Activated B cell treated with CpG ODN at 0.5 μM for 24 hours (primary cell): ENCODE measurements around the gene OR51D1. TPM values are rescaled to one million over a fixed set of nuclear protein-coding genes. Genes with fewer than 3 reads are reported as not detected.

ENCODE experiments used
- ATAC-seq: fragments of 200-7000 bp; cut with Tn5 transposase; one replicate; pipeline ENCODE4 v1.10.0; 2021; ENCODE audit warnings: low read depth, mild to moderate bottlenecking, moderate library complexity
- CTCF ChIA-PET: fragments of 350-600 bp; sonication (Branson Sonifier 250); formaldehyde crosslinking; loops from one replicate; lab custom pipeline; 2021; ENCODE audit warnings: antibody characterized with exemption; lab: Charles Lee
- POLR2A ChIA-PET: fragments of 350-600 bp; sonication (Branson Sonifier 250); formaldehyde crosslinking; loops from one replicate; lab custom pipeline; 2021; ENCODE audit warnings: antibody characterized with exemption; lab: Charles Lee
- DNase-seq: peaks from one replicate; pipeline ENCODE4 v3.0.0; 2022
- H3K27ac Mint-ChIP-seq: one replicate; pipeline ENCODE4 v1.8.0; 2020; ENCODE audit warnings: mixed read lengths
- H3K27me3 Mint-ChIP-seq: one replicate; pipeline ENCODE4 v1.8.0; 2021; ENCODE audit warnings: mixed read lengths
- H3K36me3 Mint-ChIP-seq: one replicate; pipeline ENCODE4 v1.8.0; 2021; ENCODE audit warnings: low read depth, mixed read lengths
- H3K4me1 Mint-ChIP-seq: one replicate; pipeline ENCODE4 v1.8.0; 2021; ENCODE audit warnings: mixed read lengths
- H3K4me3 Mint-ChIP-seq: one replicate; pipeline ENCODE4 v1.8.0; 2020; ENCODE audit warnings: mild to moderate bottlenecking, mixed read lengths
- H3K9me3 Mint-ChIP-seq: one replicate; pipeline ENCODE4 v1.8.0; 2020; ENCODE audit warnings: mixed read lengths
- intact Hi-C: fragments of 100-400 bp; cut with micrococcal nuclease; formaldehyde crosslinking; loops from one replicate; pipeline ENCODE4 v1.15.1; 2024
- total RNA-seq: library from RNA; stranded (reverse); gene quantifications from 2 replicates; pipeline ENCODE4 v1.2.3, GENCODE V29; 2022
- TF ChIP-seq, protein P1 (sequence below): fragments of 200-600 bp; IDR thresholded peaks from one replicate; pipeline ENCODE4 v1.8.0; 2022; ENCODE audit warnings: antibody characterized with exemption, mild to moderate bottlenecking

Gene OR51D1
- total RNA-seq, 1 donor from 2014 or later = not detected

- Mint-ChIP-seq H3K27me3 (peaks cover 2% of the 10 kb centered on the region), H3K36me3 (no peaks in the 10 kb centered on the region), H3K4me3 (no peak overlapping the region), H3K9me3 (no peaks in the 10 kb centered on the region), H3K27ac (no peak overlapping the region), H3K4me1 (no peaks in the 10 kb centered on the region)
- DNase-seq = no peak
- no peak for ATAC-seq
- POLR2A ChIA-PET = no interaction called here
- intact Hi-C loops = loop anchor here (2.0 to 10.0 kb wide), 3 partner anchors 453 to 1715 kb away; partner anchors contain the start of gene OR51M1
- CTCF ChIA-PET = interaction anchor here (0.8 to 2.6 kb wide), 13 partner anchors 9 to 1717 kb away, joined by 3 to 14 read pairs (median 5); partner anchors contain the start of gene TRIM68
- TF ChIP-seq, protein P1, sequence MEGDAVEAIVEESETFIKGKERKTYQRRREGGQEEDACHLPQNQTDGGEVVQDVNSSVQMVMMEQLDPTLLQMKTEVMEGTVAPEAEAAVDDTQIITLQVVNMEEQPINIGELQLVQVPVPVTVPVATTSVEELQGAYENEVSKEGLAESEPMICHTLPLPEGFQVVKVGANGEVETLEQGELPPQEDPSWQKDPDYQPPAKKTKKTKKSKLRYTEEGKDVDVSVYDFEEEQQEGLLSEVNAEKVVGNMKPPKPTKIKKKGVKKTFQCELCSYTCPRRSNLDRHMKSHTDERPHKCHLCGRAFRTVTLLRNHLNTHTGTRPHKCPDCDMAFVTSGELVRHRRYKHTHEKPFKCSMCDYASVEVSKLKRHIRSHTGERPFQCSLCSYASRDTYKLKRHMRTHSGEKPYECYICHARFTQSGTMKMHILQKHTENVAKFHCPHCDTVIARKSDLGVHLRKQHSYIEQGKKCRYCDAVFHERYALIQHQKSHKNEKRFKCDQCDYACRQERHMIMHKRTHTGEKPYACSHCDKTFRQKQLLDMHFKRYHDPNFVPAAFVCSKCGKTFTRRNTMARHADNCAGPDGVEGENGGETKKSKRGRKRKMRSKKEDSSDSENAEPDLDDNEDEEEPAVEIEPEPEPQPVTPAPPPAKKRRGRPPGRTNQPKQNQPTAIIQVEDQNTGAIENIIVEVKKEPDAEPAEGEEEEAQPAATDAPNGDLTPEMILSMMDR = no peak
These were observed 378 bp downstream of the OR51D1 start for GRCh38 chr11:4637662-4638047.

- no peaks in the 10 kb centered on the region for H3K4me1 Mint-ChIP-seq
- no peak overlapping the region for H3K27ac Mint-ChIP-seq
- H3K27me3 Mint-ChIP-seq = peaks cover 7% of the 10 kb centered on the region
- ATAC-seq = no peak
- POLR2A ChIA-PET = no interaction called here
- intact Hi-C loops = loop anchor here (5.0 to 10.0 kb wide), 2 partner anchors 455 to 742 kb away; partner anchors contain the start of gene OR51M1
- no peak for DNase-seq
- TF ChIP-seq, protein P1 = no peak
- CTCF ChIA-PET = no interaction called here
- H3K4me3 Mint-ChIP-seq = no peak overlapping the region
- no peaks in the 10 kb centered on the region for H3K9me3 Mint-ChIP-seq
- H3K36me3 Mint-ChIP-seq = no peaks in the 10 kb centered on the region
These were observed 2.7 kb downstream of the OR51D1 start for GRCh38 chr11:4639931-4640330.

DNA sequence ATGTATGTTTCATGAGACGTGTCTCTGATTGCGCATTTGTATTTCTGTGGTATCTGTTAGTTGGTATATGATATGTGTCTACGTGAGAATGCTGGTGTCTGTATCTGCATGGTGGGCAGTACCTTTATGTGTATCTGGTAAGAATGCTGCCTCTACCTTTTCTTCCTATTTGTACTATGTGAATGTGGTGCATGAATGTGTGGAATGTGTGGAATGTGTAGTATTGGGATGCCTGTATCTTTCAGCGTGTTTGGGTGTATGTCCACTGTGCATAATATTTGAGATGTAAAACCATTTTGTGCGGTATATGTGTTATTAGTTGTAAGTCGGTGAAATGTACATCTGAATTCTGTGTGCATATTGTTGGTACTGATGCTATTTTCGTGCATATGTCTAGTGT is 4.2 kb downstream of the OR51D1 start:
- DNase-seq = no peak
- no peak for ATAC-seq
- Mint-ChIP-seq H3K9me3 (no peaks in the 10 kb centered on the region), H3K4me1 (no peaks in the 10 kb centered on the region), H3K4me3 (no peak overlapping the region), H3K27me3 (peaks cover 7% of the 10 kb centered on the region), H3K27ac (no peak overlapping the region), H3K36me3 (no peaks in the 10 kb centered on the region)
- CTCF ChIA-PET = no interaction called here
- TF ChIP-seq, protein P1 = no peak
- intact Hi-C loops = no loop called here
- POLR2A ChIA-PET = no interaction called here

DNA sequence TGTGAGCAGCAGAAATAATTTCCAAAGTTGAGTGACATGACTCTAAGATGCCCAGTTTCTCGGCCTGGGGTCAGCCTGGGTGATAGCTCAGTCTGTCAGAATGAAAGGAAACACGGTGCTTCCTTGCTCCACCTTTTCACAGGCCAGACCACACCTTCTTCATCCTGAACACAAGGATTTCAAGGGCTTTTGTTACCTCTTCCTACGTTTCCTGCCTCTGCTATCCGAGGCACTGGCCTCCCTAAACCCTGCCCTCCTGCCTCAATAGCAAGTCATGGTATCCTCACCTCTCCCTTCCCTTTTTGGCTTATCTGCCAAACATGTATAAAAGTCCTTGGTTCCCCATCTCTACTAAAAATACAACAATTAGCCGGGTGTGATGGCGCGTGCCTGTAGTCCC is 4.8 kb downstream of the OR51D1 start:
- no peaks in the 10 kb centered on the region for H3K4me1 Mint-ChIP-seq
- no peaks in the 10 kb centered on the region for H3K36me3 Mint-ChIP-seq
- H3K9me3 Mint-ChIP-seq = no peaks in the 10 kb centered on the region
- DNase-seq = no peak
- ChIA-PET POLR2A (no interaction called here), CTCF (no interaction called here)
- no peak for ATAC-seq
- intact Hi-C loops = no loop called here
- TF ChIP-seq, protein P1 = no peak
- H3K4me3 Mint-ChIP-seq = no peak overlapping the region
- H3K27me3 Mint-ChIP-seq = peaks cover 7% of the 10 kb centered on the region
- H3K27ac Mint-ChIP-seq = no peak overlapping the region

DNA sequence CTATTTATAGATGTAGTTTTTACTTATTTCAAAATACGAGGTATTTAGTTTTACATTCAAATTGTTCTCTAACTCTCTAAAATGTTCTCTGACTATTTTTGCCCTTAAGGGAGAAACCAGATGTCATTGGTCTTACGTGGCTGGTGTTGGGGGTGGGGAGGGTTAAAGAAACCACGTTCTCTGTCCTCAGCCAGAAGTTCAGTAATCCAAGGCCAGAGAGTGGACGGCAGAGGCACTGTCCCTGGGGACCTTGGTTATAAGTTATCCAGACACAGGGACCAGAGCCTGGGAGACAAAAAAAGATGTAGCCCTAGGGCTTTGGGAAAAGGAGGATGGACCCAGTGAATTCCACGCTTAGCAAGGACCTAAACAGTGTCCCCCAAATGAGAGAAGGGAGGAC is 5.8 kb downstream of the OR51D1 start:
- POLR2A ChIA-PET = no interaction called here
- Mint-ChIP-seq H3K27ac (no peak overlapping the region), H3K4me1 (no peaks in the 10 kb centered on the region), H3K4me3 (no peak overlapping the region), H3K9me3 (no peaks in the 10 kb centered on the region), H3K36me3 (no peaks in the 10 kb centered on the region), H3K27me3 (peaks cover 7% of the 10 kb centered on the region)
- intact Hi-C loops = no loop called here
- CTCF ChIA-PET = no interaction called here
- DNase-seq (no peak), ATAC-seq (no peak)
- TF ChIP-seq, protein P1 = no peak
